ENCODE data around the gene PKD2. TPM values are rescaled to one million over a fixed set of nuclear protein-coding genes. Genes with fewer than 3 reads are reported as not detected.
"Not testable (repeated sequence)": the region's sequence is repeated elsewhere in the genome, so short reads cannot be mapped to it uniquely, and the experiment has no call there.

PKD2 gene
- total RNA-seq, 1 donor from 2014 or later: 25.1 TPM

- no peak for DNase-seq (ENCODE audit: low spot score)
- intact Hi-C loops (cut with DNase I): no loop called here
These were observed 23.4 kb upstream of the PKD2 start for GRCh38 chr4:87983996-87984395.

DNA sequence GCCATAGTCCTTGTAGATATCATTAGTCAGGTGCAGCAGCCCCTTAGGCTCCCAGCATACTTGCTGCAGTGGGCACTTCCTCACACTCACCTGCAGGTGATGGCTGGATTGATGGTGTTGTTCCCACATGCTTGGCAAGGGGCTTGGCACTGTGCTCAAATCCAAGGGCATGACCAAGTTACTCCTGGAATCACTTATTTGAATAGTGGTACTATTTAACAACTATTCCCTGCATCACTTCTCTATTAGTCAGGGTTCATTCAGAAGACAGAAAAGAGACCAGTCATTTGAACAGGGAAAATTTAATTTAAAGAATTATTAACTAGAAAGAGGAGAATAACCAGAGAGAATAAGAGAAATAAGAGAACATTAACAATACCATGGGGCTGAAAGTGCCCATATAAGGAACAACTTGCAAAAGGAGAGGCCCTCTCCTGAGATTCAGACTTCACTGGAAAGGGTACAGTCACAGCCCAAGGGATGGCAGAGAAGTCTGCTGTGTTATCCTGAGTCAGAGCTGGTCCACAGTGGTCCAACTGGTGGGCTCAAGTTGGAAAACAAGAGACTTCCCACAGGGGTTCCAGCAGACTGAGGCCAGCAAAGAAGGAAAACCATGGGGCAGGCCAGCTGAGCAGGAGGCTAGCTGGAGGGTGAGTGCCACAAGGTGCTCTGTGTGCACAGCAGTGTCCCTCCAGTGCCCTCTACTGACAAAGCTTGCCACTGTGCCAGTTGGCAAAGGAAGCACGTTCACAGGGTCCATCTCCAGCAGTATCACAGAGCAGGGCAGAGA lies 22.1 kb upstream of the PKD2 start:
- DNase-seq (ENCODE audit: low spot score): peak; percentile 79
- intact Hi-C loops (cut with DNase I): no loop called here

DNA sequence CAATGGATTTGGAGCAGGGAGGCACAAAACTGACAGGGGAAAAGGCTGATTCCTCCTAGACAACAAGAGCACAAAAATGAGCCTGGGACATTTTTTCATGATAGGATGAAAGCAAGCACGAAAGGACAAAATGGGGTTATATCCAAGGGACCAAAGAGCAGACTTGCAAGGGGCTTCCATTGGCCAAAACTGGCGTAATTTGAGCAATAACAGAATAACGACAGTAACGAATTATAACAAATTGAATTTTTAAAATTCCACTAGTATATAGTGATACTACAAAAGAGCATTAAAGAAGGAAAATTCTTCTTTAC lies 21.6 kb upstream of the PKD2 start:
- intact Hi-C loops (cut with DNase I): no loop called here

DNA sequence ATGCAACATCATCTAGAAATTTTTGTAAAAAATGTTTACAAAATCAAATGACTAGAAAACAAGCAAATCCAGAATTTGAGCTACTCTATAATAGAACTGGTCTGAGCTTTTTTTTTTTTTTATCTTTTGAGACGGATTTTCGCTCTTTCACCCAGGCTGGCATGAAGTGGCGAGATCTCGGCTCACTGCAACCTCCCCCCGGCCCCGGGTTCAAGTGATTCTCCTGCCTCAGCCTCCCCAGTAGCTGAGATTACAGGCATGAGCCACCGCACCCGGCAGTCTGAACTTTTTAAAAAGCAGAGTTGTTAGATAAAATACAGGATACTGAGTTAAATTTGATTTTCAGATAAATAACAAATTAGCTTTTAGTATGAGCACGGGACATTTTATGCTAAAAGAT lies 20.9 kb upstream of the PKD2 start:
- intact Hi-C loops (cut with DNase I): no loop called here
- no peak for DNase-seq (ENCODE audit: low spot score)

More for the DNA sequence above, 21.6 kb upstream of the PKD2 start:
- no peak for DNase-seq (ENCODE audit: low spot score)

DNA sequence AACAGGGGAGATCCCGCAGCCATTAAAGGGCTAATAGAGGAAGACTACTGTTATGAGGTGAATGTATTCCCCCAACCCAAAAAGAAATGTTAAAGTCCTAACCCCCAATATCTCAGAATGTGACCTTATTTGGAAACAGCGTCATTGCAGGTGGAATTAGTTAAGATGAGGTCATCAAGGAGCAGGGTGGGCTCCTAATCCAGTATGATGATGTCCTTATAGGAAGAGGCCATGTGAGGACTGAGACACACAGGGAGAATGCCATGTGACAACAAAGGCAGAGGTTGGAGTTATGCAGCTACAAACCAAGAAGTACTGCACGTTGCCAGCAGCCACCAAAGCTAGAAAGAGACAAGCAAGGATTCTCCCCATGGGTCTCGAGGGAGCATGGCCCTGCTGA lies 17.7 kb upstream of the PKD2 start:
- DNase-seq (ENCODE audit: low spot score): no peak

DNA sequence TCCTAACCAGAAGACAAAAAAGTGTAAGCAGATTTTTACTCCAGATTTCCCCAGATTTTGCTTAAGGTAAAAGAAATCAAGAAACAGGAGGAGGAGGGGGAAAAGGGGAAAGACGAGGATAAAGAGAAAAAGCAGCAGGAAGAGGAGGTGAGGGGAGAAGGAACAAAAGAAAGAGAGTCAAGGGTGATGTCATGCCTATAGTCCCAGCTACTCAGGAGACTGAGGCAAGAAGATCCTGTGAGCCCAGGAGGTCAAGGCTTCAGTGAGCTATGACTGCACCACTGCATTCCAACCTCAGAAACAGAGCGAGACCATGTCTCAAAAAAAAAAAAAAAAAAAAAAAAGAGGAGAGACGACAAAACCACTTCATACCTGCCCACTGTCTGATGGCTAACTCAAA lies 12.0 kb upstream of the PKD2 start:
- no peak for DNase-seq (ENCODE audit: low spot score)
- intact Hi-C loops (cut with DNase I): no loop called here

More for the DNA sequence above, 17.7 kb upstream of the PKD2 start:
- intact Hi-C loops (cut with DNase I): no loop called here

- intact Hi-C loops (cut with DNase I); DNase-seq (ENCODE audit: low spot score): not testable (repeated sequence)
These were observed 8.2 kb upstream of the PKD2 start for GRCh38 chr4:87999191-87999691.

- no peak for DNase-seq (ENCODE audit: low spot score)
- intact Hi-C loops (cut with DNase I): no loop called here
These were observed 5.6 kb upstream of the PKD2 start for GRCh38 chr4:88001871-88002270.

DNA sequence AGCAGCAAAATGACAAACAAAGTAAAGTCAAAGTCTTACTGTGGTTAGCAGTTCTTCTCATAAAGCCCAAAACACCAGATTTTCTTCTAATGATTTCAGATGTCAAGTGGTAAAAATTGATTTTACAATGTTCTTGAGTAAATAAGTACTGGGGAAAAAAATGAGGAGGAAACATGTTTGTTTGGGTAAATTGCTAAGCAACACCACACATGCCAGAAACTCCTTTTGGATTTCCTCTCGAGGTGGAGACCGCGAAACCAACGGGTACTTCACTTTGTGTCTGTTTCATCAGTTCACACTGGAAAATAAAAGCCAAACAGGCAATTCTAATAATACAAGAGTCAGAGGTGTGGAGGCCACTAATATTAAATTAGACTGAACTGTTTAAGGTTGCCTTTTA lies 4.6 kb upstream of the PKD2 start:
- DNase-seq (ENCODE audit: low spot score): no peak
- intact Hi-C loops (cut with DNase I): no loop called here

DNA sequence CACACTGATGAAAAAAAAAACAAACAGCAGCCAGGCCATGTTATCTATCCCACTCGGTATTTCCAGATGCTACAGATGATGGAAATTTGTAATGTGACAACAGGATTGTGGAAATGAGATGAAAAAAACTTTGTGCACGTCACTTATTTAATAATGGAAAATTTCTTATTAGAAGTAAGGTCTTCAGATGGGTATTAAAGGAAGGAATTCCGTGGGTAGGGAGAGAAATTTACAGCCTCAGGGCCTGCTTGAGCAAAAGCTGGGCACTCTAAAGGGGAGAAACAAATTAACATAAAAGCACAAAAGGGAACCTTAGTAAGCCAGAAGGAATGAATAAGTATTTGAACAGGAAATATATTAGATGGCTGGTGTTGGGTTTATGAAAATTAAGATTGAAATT lies 4.2 kb upstream of the PKD2 start:
- DNase-seq (ENCODE audit: low spot score): no peak
- intact Hi-C loops (cut with DNase I): no loop called here

DNA sequence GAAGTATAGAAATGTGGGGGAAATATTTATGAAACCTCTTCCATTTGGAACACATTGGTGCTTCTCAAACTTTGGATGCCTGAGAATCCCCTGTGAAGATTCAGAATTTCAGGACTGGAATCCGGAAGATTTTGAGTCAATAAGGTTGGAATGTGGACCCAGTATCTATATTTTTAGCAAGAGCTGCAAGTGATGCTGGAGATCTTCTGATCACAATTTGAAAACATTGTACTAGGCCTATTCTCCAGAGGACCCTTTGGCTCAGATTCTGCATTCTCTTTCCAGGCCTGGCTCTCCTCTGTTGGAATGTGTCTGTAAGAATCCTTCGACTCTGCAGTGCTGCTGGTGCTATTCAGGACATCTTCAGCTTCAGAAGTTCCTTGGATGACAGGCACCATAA lies 2.4 kb upstream of the PKD2 start:
- intact Hi-C loops (cut with DNase I): loop anchor here (5.0 kb wide), 1 partner anchor 277 kb away; the partner anchor contains the start of gene PPM1K
- DNase-seq (ENCODE audit: low spot score): no peak

DNA sequence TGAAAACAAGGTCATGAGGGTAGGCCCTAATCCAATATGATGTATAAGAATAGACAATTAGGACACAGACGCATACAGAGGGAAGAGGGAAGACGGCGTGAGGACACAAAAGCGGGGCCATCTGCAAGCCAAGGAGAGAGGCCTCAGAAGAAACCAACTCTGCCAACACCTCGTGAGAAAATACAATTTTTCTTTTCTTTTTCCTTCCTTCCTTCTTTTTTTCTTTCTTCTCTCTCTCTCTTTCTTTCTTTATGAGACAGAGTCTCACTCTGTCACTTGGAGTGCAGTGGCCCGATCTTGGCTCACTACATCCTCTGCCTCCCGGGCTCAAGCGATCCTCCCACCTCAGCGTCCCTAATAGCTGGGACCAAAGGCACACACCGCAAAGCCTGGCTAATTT lies 1.5 kb upstream of the PKD2 start:
- intact Hi-C loops (cut with DNase I): loop anchor here (5.0 kb wide), 1 partner anchor 276 kb away; the partner anchor contains the start of gene PPM1K
- no peak for DNase-seq (ENCODE audit: low spot score)

DNA sequence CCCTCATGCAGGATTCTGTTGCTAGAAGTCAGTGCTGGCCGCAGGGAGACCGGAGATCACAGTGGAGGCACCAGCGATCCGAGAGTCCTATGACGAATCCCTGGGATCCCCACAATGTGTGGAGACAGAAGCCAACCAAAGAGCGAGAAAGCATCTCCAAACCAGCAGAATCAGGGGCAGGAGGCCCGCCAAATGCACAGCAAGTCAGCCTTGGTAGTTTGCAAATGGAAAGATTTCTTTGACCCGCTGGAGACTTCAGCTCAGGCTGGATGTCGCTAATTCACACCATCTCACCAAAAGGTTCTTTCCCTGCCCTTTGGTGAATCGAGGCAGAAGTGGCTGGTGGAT lies 505 bp upstream of the PKD2 start:
- no peak for DNase-seq (ENCODE audit: low spot score)
- intact Hi-C loops (cut with DNase I): loop anchor here (5.0 kb wide), 1 partner anchor 275 kb away; the partner anchor contains the start of gene PPM1K

DNA sequence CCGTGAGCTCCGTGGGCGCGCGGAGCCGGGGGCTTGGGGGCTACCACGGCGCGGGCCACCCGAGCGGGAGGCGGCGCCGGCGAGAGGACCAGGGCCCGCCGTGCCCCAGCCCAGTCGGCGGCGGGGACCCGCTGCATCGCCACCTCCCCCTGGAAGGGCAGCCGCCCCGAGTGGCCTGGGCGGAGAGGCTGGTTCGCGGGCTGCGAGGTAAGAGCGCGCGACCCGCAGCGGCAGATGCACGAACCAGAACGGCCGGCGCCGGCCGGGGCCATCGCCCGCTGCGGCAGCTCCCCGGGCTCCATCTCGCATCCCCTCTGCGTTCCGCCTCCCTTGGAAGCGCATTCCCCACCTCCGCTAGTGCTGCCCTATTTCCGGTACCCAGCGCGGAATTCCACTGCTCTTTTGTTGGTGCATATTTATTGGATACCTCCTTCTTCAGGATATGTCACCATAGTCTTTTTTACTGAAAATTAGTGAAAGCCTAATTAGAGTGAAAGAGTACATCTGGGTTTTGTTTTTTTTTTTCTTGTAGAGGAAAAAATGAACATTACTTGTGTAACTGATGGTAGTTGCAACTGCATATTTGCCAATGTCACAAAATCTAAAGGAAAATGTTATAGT lies 797 bp downstream of the PKD2 start:
- peak; percentile 77 for DNase-seq (ENCODE audit: low spot score)
- intact Hi-C loops (cut with DNase I): loop anchor here (5.0 kb wide), 1 partner anchor 274 kb away; the partner anchor contains the start of gene PPM1K

DNA sequence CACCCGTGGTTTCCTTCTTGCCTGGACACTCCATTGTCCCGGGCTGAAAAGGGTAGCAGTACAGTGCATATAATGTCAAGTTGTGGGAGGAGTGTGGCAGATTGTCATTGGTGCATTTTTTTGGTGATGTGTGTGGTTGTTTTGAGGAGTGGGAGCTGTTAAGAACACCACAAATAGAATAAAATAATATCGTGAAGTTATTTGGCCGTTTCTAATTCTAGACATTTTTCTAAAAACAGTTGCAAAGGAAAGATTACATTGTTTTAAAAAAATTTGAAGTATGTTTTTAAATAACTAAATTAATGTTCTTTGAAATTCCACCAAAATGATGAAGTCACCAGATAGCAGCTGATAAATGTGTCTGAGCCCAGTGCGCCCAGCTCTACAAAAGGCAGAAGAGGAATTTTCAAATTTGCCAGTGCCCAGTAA lies 1.3 kb downstream of the PKD2 start:
- intact Hi-C loops (cut with DNase I): loop anchor here (5.0 kb wide), 1 partner anchor 274 kb away; the partner anchor contains the start of gene PPM1K
- no peak for DNase-seq (ENCODE audit: low spot score)

DNA sequence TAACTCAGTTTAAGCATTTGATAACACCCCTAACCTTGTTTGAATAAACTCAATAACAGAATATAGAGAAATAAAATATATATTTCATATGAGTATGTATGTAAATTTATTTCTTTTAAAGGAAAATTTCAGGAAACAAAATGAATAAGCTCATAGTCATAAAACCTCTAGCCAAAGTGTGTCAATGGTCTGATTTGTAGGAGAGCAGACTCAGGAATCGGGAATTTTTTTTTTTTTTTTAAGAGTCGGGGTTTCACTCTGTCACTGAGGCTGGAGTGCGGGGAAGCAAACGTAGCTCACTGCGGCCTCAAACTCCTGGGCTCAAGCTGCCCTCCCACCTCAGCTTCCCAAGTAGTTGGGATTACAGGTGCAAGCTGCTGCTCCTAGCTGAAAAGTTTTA lies 2.4 kb downstream of the PKD2 start:
- DNase-seq (ENCODE audit: low spot score): no peak
- intact Hi-C loops (cut with DNase I): loop anchor here (5.0 kb wide), 1 partner anchor 272 kb away; the partner anchor contains the start of gene PPM1K

GRCh38 chr4:88010966-88011365 lies 3.5 kb downstream of the PKD2 start:
- no peak for DNase-seq (ENCODE audit: low spot score)
- intact Hi-C loops (cut with DNase I): no loop called here

DNA sequence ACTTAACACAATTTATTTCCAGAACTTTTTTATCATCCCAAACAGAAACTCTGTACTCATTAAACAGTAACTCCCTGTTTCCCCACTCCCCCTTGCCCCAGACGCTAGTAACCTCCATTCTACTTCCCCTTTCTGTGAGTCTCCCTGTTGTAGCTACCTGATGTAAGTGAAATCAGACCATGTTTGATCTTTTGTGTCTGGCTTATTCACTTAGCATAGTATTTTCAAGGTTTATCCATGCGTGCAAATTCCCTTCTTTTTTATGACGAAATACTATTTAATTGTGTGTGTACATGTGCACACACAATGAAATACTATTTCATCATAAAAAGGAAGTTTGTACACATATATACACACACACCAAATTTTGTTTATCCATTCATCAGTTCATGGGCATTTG lies 5.2 kb downstream of the PKD2 start:
- DNase-seq (ENCODE audit: low spot score): no peak
- intact Hi-C loops (cut with DNase I): no loop called here

- intact Hi-C loops (cut with DNase I): no loop called here
- no peak for DNase-seq (ENCODE audit: low spot score)
These were observed 7.0 kb downstream of the PKD2 start for GRCh38 chr4:88014386-88014905.

DNA sequence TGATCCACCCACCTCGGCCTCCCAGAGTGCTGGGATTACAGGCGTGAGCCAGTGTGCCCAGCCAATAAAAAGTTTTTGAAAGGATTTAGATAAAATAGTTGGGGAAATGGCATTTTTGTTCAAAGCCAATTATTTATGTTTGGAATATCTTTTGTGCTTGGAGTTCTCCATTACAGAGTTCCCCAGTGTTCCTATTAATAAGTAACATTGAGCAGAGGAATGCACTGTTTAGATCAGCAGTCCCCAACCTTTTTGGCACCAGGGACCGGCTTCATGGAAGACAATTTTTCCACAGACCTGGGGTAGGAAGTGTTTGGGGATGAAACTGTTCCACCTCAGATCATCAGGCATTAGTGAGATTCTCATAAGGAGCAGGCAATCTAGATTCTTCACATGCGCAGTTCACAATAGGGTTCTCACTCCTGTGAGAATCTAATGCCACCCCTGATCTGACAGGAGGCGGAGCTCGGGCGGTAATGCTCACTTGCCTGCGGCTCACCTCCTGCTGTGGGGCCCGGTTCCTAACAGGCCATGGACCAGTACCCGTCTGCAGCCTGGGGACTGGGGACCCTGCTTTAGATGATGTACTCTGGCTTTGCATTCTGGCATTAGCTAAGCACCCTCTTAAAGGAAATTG lies 8.3 kb downstream of the PKD2 start:
- no peak for DNase-seq (ENCODE audit: low spot score)
- intact Hi-C loops (cut with DNase I): no loop called here
